ENCODE measurements around the gene QRFPR. TPM values are rescaled to one million over a fixed set of nuclear protein-coding genes. Genes with fewer than 3 reads are reported as not detected.

The QRFPR gene
- total RNA-seq, 4 donors from 2014 or later, result 0.31 TPM; not detected in 3

GRCh38 chr4:121400632-121401031 lies 19.8 kb upstream of the QRFPR start:
- Histone ChIP-seq H3K4me1 (no peaks in the 10 kb centered on the region), H3K27ac (no peak overlapping the region), H3K4me3 (no peak overlapping the region), H3K9me3 (no peaks in the 10 kb centered on the region), H3K27me3 (no peaks in the 10 kb centered on the region), H3K36me3 (no peaks in the 10 kb centered on the region)
- WGBS, 2 donors (ENCODE audit: low coverage in 1 of 2), result 91 to 92% methylated on average over 4 of the region's 4 CpGs
- no peak for TF ChIP-seq POLR2A (IDR thresholded peaks at IDR 0.05)
- TF ChIP-seq EP300 (IDR thresholded peaks at IDR 0.05), result no peak
- no peak for TF ChIP-seq CTCF (IDR thresholded peaks at IDR 0.05)
- no peak for TF ChIP-seq POLR2AphosphoS5 (IDR thresholded peaks at IDR 0.05)
- ATAC-seq, result no peak

GRCh38 chr4:121397941-121398601 lies 17.3 kb upstream of the QRFPR start:
- 40% methylated on average over 1 of the region's 1 CpG; no CpG with 5 or more reads in 1 of the 2 donors for WGBS, 2 donors (ENCODE audit: low coverage in 1 of 2)
- no peak overlapping the region for H3K4me3 ChIP-seq

GRCh38 chr4:121397434-121397833 lies 16.6 kb upstream of the QRFPR start:
- Histone ChIP-seq H3K36me3 (no peaks in the 10 kb centered on the region), H3K4me1 (no peaks in the 10 kb centered on the region), H3K9me3 (no peaks in the 10 kb centered on the region), H3K27me3 (no peaks in the 10 kb centered on the region), H3K4me3 (no peak overlapping the region), H3K27ac (no peak overlapping the region)
- 52 to 60% methylated on average over 1 to 3 of the region's 3 CpGs for WGBS, 2 donors (ENCODE audit: low coverage in 1 of 2)
- no peak for ATAC-seq
- TF ChIP-seq EP300 (IDR thresholded peaks at IDR 0.05), result no peak
- no peak for TF ChIP-seq POLR2A (IDR thresholded peaks at IDR 0.05)
- TF ChIP-seq CTCF (IDR thresholded peaks at IDR 0.05), result no peak
- no peak for TF ChIP-seq POLR2AphosphoS5 (IDR thresholded peaks at IDR 0.05)

More at GRCh38 chr4:121397941-121398601, 17.3 kb upstream of the QRFPR start:
- ATAC-seq, result no peak
- Histone ChIP-seq H3K27me3 (no peaks in the 10 kb centered on the region), H3K27ac (no peak overlapping the region), H3K9me3 (no peaks in the 10 kb centered on the region), H3K4me1 (no peaks in the 10 kb centered on the region), H3K36me3 (no peaks in the 10 kb centered on the region)
- TF ChIP-seq EP300 (IDR thresholded peaks at IDR 0.05) (no peak), CTCF (IDR thresholded peaks at IDR 0.05) (no peak), POLR2AphosphoS5 (IDR thresholded peaks at IDR 0.05) (no peak), POLR2A (IDR thresholded peaks at IDR 0.05) (no peak)

- WGBS, 2 donors (ENCODE audit: low coverage in 1 of 2), result 50 to 60% methylated on average over 4 to 5 of the region's 5 CpGs
- ATAC-seq, result no peak
Observed at GRCh38 chr4:121392426-121393086, 11.7 kb upstream of the QRFPR start.

More at GRCh38 chr4:121392426-121393086, 11.7 kb upstream of the QRFPR start:
- TF ChIP-seq EP300 (IDR thresholded peaks at IDR 0.05), result no peak
- no peak for TF ChIP-seq CTCF (IDR thresholded peaks at IDR 0.05)
- no peak for TF ChIP-seq POLR2AphosphoS5 (IDR thresholded peaks at IDR 0.05)
- TF ChIP-seq POLR2A (IDR thresholded peaks at IDR 0.05), result no peak
- Histone ChIP-seq H3K4me3 (no peak overlapping the region), H3K9me3 (no peaks in the 10 kb centered on the region), H3K36me3 (no peaks in the 10 kb centered on the region), H3K27ac (no peak overlapping the region), H3K27me3 (no peaks in the 10 kb centered on the region), H3K4me1 (no peaks in the 10 kb centered on the region)

Data from gastroesophageal sphincter (tissue), 4 donors.